ENCODE measurements around the gene HES2.
"Not testable (repeated sequence)": the region's sequence is repeated elsewhere in the genome, so short reads cannot be mapped to it uniquely, and the experiment has no call there.

HES2 gene

DNA sequence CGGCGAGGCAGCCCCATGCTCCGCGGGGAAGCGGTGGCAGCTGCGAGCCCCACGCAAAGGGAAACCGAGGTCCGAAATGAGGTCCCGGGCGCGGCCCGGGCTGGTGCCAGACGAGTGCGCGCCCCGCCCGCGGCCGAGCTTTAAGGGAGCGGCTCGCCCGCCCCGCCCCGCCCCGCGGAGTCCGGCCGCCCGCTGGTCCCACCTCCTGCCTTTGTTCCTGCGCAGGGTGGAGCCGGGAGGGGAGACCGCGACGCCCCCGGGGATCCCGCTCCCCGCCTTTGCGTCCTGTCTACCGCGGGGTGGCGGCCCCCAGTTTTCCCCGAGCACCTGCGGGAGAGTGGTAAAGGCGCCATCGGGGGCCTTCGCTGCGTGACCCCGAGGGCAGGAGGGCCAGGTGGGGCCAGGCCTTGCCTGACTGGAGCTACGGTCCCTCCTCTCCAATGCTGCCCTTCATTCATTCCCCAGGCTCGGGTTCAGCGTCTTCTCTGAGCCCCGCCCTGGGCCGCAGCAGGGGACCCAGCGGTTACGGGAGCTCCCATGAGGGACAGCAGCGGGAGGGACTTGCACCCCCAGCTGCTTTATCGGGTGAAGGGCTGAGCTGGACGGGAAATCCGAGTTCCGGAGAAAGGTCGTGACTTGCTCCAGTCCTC, at the start of gene HES2:
Gene HES2 (minus strand): TSS at position 116 of the 650 bp plus-strand sequence. CDS start 99 bp downstream, at position 17.
- no peak for DNase-seq

DNA sequence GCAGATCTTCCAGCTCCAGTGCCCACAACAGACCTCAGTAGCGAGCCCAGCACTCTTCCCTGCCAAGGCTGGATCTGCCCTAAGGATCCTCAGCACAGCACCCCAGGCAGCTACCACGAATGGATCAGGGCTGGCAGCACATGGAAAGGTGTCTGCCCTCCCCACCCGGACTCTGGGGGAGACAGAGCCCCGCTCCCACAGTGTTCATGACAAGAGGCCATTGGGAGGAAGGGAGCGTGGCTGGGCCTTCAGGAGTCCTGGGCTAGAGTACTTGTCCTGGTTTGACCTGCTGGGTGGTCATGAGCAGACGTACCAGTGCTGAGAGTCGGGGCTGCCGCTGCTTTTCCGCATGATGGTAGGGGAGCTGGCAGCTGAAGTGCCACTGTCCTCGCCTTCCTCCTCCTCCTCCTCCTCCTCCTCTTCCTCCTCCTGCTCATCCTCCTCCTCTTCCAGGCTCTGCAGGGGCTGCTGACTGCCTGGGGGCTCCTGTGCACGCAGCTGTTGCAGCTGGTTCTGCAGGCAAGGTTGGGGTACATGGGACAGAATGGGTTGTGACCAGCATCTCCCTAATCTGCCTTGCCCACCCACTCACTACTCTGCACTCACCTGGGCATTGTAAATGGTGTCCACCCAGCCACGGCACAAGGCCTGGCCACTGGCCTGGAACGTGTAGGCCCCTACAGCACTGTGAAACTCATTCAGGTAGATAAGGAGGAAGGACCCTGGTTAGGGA, 49.2 kb upstream of the HES2 start:
- DNase-seq, result no peak

GRCh38 chr1:6467744-6468688, 48.3 kb upstream of the HES2 start:
- no peak for DNase-seq

DNA sequence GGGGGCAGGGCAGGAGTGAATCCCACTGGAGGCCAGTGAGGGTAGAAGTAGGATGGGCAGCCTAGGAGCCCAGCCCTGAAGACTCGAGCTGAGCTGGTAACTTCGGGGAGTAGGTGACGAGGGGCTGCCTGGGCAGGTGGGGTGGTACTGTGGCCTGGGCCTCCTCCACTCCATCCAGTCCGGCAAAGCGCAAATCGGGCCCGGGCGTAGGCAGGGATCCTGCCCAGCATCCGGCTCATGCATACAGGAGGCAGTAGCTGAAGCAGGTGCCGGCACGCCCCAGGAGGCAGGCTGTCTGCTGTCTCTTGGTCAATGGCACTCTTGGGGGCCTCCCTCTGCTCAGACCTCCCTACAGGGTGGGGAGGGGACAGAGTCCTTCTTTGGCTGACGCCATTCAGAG, 47.5 kb upstream of the HES2 start:
- no peak for DNase-seq

- DNase-seq, result no peak
Observed at GRCh38 chr1:6466751-6467150, 47.0 kb upstream of the HES2 start.

GRCh38 chr1:6466023-6466422, 46.3 kb upstream of the HES2 start, which contains the start of gene TNFRSF25:
Gene TNFRSF25 (minus strand): TSS chr1:6466173. CDS start chr1:6466107, 66 bp downstream.
- DNase-seq, result peak; percentile 71

DNA sequence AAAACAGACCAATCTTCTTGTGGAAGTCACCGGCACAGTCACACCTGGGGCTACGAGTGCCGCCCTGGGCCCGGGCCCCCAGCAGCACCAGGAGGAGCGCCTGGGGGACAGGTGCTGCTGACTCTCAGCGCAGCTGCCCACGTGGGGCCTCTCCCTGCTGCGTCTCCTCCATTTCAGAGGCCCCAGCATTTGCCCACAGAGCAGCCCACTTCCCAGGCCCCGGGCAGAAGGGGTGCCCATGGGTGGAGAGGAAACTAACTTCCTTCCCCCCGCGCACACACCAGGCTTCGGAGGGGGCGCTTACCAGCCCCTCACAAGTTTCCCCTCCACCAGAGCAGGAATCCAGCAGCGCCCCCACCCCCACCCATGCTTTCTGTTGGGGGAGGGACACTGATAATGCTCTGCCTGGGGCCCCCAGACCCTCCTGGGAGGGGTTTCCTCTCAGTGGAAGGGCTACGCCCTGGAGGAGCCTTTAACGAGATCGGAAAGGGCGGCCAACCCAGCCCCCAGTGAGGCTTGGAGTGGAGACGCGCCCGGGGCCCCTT, 45.8 kb upstream of the HES2 start:
- DNase-seq, result peak; percentile 51

DNA sequence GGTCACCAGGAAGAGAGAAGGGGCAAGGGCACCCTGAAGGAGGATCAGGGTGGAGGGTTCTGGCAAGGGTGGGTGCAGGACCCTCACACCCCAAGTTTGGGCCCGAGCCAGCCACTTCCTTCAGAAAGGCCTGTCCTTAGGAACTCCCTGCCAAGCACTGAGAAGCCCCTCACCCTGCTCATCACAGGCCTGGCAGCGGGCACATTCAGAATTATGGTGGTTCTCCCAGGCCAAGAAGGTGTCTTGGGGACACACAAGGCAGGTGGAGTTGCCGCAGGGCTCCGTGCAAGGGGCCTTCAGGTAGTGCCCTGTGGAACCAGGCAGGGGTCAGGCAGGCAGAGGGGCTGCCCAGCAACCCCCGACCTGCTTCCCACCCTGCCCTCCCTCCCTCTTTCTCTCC, 45.2 kb upstream of the HES2 start:
- no peak for DNase-seq

- peak; percentile 73 for DNase-seq
Observed at GRCh38 chr1:6464514-6464836, 44.8 kb upstream of the HES2 start.

DNA sequence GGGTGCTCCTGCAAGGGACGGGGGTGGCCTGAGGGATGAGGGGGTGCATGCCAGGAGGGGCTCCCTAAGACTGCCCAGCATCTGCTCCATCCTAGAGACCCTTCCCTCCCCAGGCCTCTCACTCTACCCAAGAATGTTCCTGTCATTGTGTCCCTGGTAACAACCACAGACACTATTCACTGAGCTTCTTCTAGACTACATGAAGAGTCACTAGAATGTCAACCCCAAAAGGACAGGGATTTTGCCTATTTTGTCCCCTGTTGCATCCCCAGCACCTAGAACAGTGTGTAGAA, 43.3 kb upstream of the HES2 start:
- DNase-seq, result no peak

GRCh38 chr1:6462412-6463119, 42.8 kb upstream of the HES2 start:
- DNase-seq, result no peak

DNA sequence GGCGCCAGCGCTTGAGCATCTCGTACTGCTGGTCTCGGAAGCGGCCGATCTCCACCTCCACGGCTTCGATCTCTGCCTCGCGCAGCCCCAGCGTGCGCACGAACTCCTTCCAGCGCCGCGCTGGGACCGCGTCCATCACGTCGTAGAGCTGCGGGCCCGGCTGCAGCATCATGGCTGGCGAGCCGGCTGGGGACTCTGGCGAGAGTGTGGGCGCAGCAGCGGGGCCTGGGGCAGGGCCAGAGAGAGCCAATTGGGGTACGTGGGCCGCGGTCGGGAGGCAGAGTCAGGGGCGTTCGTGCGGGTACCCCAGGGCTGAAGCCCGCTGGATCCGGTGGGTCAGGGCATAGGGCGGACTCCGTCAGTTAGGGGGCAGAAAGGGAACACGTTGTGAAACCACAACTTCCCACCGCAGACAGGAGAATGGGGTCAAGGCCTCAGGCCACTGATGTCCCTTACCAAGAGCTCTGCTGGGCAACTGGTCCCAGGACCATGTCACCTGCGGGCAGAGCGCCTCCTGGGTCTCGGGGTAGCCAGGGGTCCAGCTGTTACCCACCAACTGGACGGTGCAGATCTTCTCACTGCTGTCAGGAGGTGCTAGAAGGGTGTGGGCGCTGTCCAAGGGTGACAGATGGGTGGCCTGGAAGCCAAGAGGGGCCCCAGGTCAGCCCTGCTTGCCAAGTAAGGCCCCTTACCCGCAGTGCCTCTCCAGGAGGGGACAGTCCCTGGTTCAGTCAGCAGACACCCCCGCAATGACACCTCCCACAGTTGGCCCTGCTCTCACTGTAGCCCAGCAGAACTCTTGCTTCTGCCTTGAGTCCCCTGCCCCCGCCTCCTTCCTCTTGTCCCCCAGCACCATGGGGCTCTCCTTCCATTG, 42.1 kb upstream of the HES2 start:
- no peak for DNase-seq

DNA sequence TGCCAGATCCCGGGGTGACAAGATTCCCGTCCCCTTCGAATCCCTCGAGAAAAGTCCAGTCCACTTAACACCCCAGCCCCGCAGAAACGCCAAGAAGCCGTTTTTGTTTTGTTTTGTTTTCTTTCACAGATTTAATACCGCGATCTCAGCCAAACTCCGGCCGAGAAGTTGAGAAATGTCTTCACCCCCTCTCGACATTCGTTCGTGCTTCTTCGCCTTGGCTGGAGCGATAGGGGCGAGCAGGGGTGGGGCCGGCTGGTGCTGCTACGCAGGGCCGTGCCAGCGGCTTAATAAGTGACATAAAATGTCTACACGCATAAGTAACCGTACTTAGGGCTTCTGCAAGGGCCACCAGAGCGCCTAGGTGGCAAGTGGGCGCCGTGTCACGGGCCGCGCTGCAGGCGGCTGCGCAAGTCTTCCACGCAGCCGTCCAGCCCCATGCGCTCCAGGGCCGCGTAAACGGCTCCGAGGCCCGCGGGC, 41.4 kb upstream of the HES2 start:
- no peak for DNase-seq

GRCh38 chr1:6460301-6461050, 40.8 kb upstream of the HES2 start:
- peak; percentile 89 for DNase-seq

- DNase-seq, result peak; percentile 65
Observed at GRCh38 chr1:6459850-6460265, 40.1 kb upstream of the HES2 start.

- no peak for DNase-seq
Observed at GRCh38 chr1:6456800-6457466, 37.2 kb upstream of the HES2 start.

DNA sequence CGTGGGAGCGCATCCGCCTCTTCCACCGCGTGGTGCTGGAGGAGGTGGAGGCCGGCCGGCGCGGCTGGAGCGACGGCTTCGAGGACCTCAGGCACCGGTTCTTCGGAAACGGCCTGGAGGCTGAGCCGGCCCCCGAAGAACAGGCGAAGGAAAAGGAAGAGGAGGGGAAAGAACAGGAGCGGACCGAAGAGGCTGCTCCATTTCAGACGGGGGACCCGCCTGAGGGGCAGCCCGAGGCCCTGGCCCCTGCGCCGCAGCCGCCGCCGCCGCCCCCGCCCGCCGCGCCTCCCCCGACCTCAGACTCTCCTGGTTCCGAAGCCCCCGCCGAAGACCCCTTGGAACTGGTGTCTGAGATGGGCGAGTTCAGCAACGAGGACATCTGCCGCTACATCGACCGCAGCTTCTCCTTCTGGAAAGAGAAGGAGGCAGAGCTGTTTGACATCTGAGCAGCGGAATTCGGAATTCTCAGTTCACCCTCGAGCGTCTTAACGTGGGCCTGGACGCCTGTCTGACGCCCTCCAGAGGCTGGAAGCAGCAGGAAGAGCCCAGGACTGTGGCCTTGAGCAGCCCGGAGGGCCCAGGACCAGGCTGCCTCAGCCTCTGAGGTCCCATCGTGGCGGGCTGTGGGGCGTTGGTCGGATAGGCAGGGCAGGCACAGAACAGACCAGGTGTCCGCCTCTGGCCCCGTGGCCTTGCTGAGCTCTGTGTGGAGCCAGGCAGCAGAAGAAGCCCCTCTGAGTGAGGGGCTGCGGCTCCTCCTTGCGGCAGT, 36.2 kb upstream of the HES2 start:
- not testable (repeated sequence) for DNase-seq

DNA sequence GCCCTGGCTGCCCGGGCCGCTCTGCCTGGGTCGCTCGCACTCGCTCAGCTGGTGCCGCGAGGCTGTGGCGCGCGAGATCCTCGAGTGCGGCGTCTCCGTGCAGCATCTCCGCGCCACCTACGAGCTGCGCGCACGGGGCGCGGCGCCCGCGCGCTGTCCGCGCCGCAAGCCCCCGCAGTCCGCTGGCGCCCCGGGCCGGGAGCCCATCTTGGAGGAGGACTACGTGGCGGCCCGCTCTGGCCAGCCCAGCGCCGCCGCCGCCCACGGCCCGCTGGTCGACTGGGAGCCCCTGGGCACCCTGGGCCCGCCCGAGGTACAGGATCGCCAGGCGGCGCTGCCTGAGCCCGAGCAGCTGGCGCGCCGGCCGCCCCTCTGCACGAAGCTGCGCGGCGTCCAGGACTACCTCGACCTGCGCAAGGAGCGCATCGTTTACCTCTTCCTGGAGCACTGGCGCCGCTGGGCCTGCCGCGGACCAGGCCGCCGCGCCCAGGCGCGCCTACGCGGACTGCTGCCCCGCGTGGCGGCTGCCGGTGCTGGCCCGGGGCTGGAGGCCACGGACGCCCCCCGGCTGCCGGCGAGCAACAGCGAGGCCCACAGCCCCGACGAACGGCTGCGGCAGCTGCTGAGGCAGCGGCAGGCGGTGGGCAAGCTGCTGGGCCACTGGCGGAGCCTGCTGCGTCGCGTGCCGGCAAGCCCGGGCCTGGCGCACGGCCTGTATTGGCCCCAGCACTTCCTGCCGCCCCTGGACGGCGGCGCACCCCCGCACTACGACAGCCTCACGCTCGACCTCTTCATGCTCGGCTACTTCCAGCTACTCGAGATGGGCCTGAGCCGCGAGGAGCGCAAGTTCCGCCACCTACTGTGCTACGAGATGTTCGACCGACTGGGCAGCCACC, 35.4 kb upstream of the HES2 start:
- DNase-seq, result peak; percentile 32

Data from activated CD4-positive, alpha-beta T cell treated with anti-CD3 and anti-CD28 coated beads, Interleukin-10, Interleukin-2, amounts not matched to agents 100 ng/mL and 50 ng/mL, durations not matched to agents 16 hours and 8 hours (primary cell).